ENCODE results near the gene AKNA. TPM values are rescaled to one million over a fixed set of nuclear protein-coding genes. Genes with fewer than 3 reads are reported as not detected.
"Not testable (repeated sequence)": the region's sequence is repeated elsewhere in the genome, so short reads cannot be mapped to it uniquely, and the experiment has no call there.

The AKNA gene
- total RNA-seq, 3 donors from 2014 or later = 20.1 to 52.0 (median 35.7) TPM

DNA sequence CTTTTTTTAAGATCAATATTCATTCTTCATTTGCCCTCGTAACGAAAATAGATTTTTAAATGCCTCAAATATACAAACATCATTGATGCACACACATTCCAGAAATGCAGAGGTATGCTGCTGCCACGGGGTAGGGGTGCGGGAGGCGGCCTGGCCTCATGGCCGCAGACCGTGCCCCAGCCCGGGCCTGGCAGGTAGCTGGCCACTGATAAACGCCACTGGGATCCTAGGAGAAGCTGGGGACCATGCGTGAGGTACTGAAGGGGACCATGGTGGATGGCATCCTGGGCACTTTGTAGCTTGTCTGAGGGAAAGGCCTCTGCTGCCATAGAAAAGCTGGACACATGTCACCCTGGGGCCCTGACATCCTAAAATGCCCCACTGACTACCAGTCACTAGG is 51.6 kb downstream of the AKNA start:
- Histone ChIP-seq H3K36me3 (no peaks in the 10 kb centered on the region), H3K4me1 (no peaks in the 10 kb centered on the region), H3K4me3 (no peak overlapping the region), H3K9me3 (no peaks in the 10 kb centered on the region), H3K27me3 (no peaks in the 10 kb centered on the region), H3K27ac (no peak overlapping the region)
- DNase-seq (ENCODE audit: low spot score in 2 of 2) = no peak
- TF ChIP-seq POLR2A (IDR thresholded peaks at IDR 0.05) (no peak), POLR2AphosphoS5 (IDR thresholded peaks at IDR 0.05) (no peak)
- intact Hi-C loops (cut with DNase I; ENCODE audit: low total_unique reads) = no loop called here

DNA sequence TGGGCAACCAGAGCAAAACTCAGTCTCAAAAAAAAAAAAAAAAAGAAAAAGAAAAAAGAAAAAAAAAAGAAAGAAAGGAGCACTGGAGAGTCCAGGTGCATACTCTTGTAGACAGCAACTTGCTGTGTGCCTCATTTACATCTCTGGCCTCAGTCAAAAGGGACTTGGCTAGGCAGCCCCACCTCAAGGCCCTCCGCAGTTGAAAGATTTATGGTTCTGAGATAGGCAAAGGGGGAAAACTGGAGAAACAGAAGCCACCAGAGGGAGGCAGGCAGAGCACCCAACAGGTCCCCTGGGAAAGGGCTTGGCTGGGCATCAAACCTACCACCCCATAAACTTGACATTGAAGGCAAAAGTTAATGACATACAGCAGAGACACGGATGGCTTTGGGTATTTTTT is 52.0 kb downstream of the AKNA start:
- Histone ChIP-seq H3K27ac (no peak overlapping the region), H3K36me3 (no peaks in the 10 kb centered on the region), H3K4me1 (no peaks in the 10 kb centered on the region), H3K4me3 (no peak overlapping the region), H3K9me3 (no peaks in the 10 kb centered on the region), H3K27me3 (no peaks in the 10 kb centered on the region)
- TF ChIP-seq, protein P1, sequence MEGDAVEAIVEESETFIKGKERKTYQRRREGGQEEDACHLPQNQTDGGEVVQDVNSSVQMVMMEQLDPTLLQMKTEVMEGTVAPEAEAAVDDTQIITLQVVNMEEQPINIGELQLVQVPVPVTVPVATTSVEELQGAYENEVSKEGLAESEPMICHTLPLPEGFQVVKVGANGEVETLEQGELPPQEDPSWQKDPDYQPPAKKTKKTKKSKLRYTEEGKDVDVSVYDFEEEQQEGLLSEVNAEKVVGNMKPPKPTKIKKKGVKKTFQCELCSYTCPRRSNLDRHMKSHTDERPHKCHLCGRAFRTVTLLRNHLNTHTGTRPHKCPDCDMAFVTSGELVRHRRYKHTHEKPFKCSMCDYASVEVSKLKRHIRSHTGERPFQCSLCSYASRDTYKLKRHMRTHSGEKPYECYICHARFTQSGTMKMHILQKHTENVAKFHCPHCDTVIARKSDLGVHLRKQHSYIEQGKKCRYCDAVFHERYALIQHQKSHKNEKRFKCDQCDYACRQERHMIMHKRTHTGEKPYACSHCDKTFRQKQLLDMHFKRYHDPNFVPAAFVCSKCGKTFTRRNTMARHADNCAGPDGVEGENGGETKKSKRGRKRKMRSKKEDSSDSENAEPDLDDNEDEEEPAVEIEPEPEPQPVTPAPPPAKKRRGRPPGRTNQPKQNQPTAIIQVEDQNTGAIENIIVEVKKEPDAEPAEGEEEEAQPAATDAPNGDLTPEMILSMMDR (IDR thresholded peaks at IDR 0.05) = no peak
- TF ChIP-seq POLR2A (IDR thresholded peaks at IDR 0.05) = no peak
- intact Hi-C loops (cut with DNase I; ENCODE audit: low total_unique reads) = no loop called here
- DNase-seq (ENCODE audit: low spot score in 2 of 2) = no peak

DNA sequence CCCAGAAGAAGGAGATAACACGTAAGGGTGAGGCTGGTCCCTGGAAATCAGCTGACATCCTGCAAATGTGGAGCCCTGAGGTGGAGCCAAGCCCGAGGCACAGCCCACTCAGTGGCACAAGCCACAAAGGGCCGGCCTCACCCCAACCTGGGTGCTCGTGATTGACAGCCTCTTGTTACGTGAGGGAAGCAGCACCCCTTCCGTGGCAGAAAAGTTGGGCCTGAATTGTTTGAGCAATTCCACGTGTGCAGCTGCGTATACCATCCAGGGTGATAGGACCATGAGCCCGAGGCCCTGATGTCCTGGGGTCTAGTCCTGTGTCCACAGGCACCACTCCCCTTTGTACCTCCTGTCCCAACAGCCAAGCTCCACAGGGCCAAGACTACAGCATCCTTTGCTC is 53.3 kb downstream of the AKNA start:
- intact Hi-C loops (cut with DNase I; ENCODE audit: low total_unique reads) = no loop called here
- Histone ChIP-seq H3K9me3 (no peaks in the 10 kb centered on the region), H3K4me1 (no peaks in the 10 kb centered on the region), H3K27me3 (no peaks in the 10 kb centered on the region), H3K4me3 (no peak overlapping the region), H3K27ac (no peak overlapping the region), H3K36me3 (no peaks in the 10 kb centered on the region)
- no peak for DNase-seq (ENCODE audit: low spot score in 2 of 2)
- TF ChIP-seq POLR2AphosphoS5 (IDR thresholded peaks at IDR 0.05) (no peak), POLR2A (IDR thresholded peaks at IDR 0.05) (no peak)
- TF ChIP-seq, protein P1 (IDR thresholded peaks at IDR 0.05) = no peak

DNA sequence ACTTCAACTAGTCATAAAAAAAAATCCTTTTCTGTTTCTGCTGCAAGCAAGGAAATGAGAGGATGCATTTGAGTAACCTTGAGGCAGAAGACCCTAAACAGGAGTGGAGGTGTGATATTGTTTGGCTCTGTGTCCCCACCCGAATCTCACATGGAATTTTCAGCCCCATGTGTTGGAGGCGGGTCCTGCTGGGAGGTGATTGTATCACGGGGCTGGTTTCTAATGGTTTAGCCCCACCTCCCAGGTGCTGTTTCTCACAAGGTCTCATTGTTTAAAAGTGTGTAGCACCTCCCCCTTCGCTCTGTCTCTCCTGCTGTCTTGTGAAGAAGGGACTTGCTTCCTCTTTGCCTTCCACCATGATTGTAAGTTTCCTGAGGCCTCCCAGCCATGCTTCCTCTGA is 54.1 kb downstream of the AKNA start:
- H3K9me3 ChIP-seq; DNase-seq (ENCODE audit: low spot score in 2 of 2); intact Hi-C loops (cut with DNase I; ENCODE audit: low total_unique reads); H3K27me3 ChIP-seq; H3K4me1 ChIP-seq; H3K27ac ChIP-seq; H3K4me3 ChIP-seq; H3K36me3 ChIP-seq: not testable (repeated sequence)

DNA sequence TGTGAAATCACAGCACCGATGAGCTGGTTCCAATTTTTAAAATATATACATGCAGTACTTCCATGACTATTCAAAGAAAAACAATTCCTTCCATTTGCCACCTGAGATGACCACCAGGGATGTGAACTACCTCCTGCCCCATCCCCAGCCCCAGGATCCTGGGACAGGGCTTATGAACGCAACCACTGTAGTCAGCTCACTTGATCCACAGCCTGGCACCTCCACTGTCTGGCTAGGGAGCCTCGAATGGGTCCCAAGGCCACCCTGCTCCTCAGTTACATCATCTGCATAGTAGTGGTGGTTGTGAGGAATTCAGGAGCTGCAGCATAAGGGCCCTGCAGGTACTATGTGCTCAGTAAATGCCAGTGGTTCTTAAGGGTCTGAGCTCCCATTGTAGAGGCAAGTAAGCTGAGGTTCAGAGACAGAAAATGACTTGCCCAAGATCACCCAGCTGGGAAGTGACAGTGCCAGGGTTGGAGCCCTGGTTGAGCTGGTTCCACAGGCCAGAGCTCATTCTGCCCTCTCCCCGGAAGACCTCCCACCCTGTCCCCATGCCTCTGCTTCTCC is 55.2 kb downstream of the AKNA start:
- intact Hi-C loops (cut with DNase I; ENCODE audit: low total_unique reads); H3K4me3 ChIP-seq: not testable (repeated sequence)

DNA sequence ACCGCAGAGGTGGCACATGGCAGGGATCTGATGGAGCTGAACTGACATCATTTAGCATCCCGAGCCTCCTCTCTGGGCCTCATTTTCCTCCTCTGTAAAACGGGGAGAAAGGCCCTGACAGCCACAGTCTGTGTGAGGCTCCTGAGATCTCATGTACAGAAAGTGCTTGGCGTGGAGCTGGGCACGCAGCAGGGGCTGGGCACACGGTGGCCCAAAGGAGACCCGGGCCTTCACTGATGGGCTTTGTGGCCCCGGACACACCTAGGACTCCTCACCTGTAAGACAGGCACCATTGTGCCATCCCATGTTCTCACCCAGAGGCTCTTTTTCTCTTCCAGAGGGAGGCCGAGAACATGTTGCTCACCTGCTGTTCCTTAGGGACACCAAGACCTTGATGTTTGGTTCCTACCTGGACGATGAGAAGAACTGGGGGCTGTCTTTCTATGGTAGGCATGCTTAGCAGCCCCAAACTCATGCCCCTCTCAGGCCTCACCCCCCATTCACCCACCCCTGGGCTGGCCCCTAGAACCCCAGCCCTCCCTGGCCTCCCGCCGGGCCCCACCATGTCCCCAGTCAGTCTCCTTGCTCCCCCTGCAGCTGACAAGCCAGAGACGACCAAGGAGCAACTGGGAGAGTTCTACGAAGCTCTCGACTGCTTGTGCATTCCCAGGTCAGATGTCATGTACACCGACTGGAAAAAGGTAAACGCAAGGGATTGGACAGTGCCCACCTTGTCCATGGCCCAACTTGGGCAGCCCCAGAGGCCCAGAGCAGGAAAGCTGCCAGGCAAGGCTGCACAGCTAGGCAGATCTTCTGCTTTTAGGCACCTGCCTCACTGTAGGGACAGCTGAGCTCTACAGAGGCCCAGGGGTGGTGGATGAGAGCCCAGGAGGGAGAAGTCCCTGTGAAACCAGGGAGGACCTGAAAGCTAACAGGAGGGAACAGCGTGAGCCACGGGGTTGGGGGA is 56.3 kb downstream of the AKNA start:
- H3K9me3 ChIP-seq; intact Hi-C loops (cut with DNase I; ENCODE audit: low total_unique reads): not testable (repeated sequence)

More for the DNA sequence above, 55.2 kb downstream of the AKNA start:
- not testable (repeated sequence) for H3K4me1 ChIP-seq; H3K36me3 ChIP-seq; H3K27ac ChIP-seq; DNase-seq (ENCODE audit: low spot score in 2 of 2); H3K9me3 ChIP-seq; H3K27me3 ChIP-seq

DNA sequence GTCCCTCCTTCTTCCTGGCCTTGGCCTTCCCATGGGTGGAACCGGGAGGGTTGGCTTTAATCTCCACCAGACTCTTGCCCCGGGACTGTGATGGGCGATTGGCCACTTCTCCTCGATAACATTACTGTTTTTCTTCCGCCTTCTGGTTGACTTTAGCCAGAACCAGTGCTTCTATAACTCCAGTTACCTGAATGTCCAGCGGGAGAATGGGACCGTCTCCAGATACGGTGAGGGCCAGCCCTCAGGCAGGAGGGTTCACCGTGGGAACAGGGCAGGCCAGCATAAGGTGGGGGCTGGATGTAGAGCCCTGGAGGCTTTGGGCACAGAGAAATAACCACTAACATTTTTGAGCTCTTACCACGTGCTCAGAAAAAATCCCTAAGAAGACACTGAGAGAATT is 57.1 kb downstream of the AKNA start:
- Histone ChIP-seq H3K4me1 (no peaks in the 10 kb centered on the region), H3K9me3 (no peaks in the 10 kb centered on the region), H3K4me3 (no peak overlapping the region), H3K27me3 (no peaks in the 10 kb centered on the region), H3K36me3 (no peaks in the 10 kb centered on the region), H3K27ac (no peak overlapping the region)
- DNase-seq (ENCODE audit: low spot score in 2 of 2) = no peak
- TF ChIP-seq, protein P1 (IDR thresholded peaks at IDR 0.05) = no peak
- TF ChIP-seq POLR2AphosphoS5 (IDR thresholded peaks at IDR 0.05) (no peak), POLR2A (IDR thresholded peaks at IDR 0.05) (no peak)
- intact Hi-C loops (cut with DNase I; ENCODE audit: low total_unique reads) = no loop called here

More for the DNA sequence above, 56.3 kb downstream of the AKNA start:
- H3K27me3 ChIP-seq; H3K4me3 ChIP-seq; DNase-seq (ENCODE audit: low spot score in 2 of 2); H3K27ac ChIP-seq; H3K4me1 ChIP-seq; H3K36me3 ChIP-seq: not testable (repeated sequence)

DNA sequence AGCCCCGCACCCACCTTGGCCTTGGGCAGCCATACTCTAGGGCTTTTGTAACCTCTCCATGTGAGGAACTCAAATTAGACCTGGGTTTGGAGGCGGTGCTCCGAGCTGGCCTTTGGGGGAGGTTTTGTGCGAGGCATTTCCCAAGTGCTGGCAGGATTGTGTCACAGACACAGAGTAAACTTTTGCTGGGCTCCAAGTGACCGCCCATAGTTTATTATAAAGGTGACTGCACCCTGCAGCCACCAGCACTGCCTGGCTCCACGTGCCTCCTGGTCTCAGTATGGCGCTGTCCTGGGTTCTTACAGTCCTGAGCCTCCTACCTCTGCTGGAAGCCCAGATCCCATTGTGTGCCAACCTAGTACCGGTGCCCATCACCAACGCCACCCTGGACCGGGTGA is 58.2 kb downstream of the AKNA start, which contains the start of gene ORM2:
ORM2 (plus strand) TSS at position 245 of the 398 bp plus-strand sequence; CDS start at position 281, 36 bp downstream.
- DNase-seq (ENCODE audit: low spot score in 2 of 2); H3K4me1 ChIP-seq; H3K9me3 ChIP-seq; H3K36me3 ChIP-seq; H3K4me3 ChIP-seq; H3K27me3 ChIP-seq; intact Hi-C loops (cut with DNase I; ENCODE audit: low total_unique reads); H3K27ac ChIP-seq: not testable (repeated sequence)

DNA sequence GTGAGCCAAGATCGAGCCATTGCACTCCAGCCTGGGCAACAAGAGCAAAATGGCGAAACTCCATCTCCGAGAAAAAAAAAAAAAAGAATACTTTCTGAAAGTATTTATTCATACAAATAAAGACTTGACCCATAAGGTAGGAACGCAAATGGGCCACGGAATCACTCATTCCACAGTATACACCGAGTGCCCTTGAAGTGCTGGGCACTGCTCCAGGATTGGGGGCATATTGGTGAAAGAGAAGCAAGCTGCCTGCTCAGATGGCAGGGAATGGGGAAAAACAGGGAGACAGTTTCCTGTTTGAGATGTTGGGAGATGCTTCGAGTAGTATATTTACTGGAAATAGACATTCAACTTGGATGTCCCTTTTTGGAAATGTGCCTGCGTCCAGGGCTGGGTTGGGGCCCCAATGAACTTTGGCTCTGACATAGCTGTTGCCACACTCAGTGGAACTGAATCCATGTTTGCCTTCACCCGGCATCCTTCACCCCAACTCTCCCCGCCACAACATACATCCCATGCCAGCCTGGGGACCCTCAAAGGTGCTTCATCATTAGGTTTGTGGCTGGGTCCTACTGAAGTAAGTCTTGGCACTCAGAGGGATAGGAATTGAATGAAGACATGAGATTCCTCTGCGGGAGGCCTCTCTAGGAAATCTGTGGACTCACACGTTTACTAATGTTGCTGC is 58.7 kb downstream of the AKNA start:
- H3K27me3 ChIP-seq; H3K4me3 ChIP-seq; H3K36me3 ChIP-seq; H3K9me3 ChIP-seq; intact Hi-C loops (cut with DNase I; ENCODE audit: low total_unique reads); H3K4me1 ChIP-seq; DNase-seq (ENCODE audit: low spot score in 2 of 2); H3K27ac ChIP-seq: not testable (repeated sequence)
